Activated naive CD4-positive, alpha-beta T cell treated with anti-CD3 and anti-CD28 coated beads for 36 hours (primary cell): ENCODE measurements around the gene TCF12. TPM values are rescaled to one million over a fixed set of nuclear protein-coding genes. Genes with fewer than 3 reads are reported as not detected.

Experiments
- CTCF ChIA-PET: fragments of 350-600 bp; sonication (Branson Sonifier 250); formaldehyde crosslinking; loops from one replicate; lab custom pipeline; 2021; ENCODE audit warnings: antibody characterized with exemption; lab: Charles Lee
- DNase-seq: peaks from one replicate; pipeline ENCODE4 v3.0.0-alpha.2; 2020
- H3K27ac Mint-ChIP-seq: one replicate; pipeline ENCODE4 v1.8.0; 2021; ENCODE audit warnings: mild to moderate bottlenecking, mixed read lengths
- H3K27me3 Mint-ChIP-seq: one replicate; pipeline ENCODE4 v1.8.0; 2021; ENCODE audit warnings: low read depth, mixed read lengths
- H3K36me3 Mint-ChIP-seq: one replicate; pipeline ENCODE4 v1.8.0; 2021; ENCODE audit warnings: low read depth, mixed read lengths
- H3K4me1 Mint-ChIP-seq: one replicate; pipeline ENCODE4 v1.8.0; 2021; ENCODE audit warnings: low read depth, mixed read lengths
- H3K4me3 Mint-ChIP-seq: one replicate; pipeline ENCODE4 v1.8.0; 2021; ENCODE audit warnings: mild to moderate bottlenecking, moderate library complexity, mixed read lengths
- H3K9me3 Mint-ChIP-seq: one replicate; pipeline ENCODE4 v1.8.0; 2021; ENCODE audit warnings: mixed read lengths
- intact Hi-C: fragments of 100-400 bp; cut with micrococcal nuclease; formaldehyde crosslinking; loops from one replicate; pipeline ENCODE4 v1.15.1; 2023
- total RNA-seq, 2 experiments: library from RNA; stranded (reverse); gene quantifications; one replicate each; pipeline ENCODE4 v1.2.3, GENCODE V29; 2021

TCF12 gene
- total RNA-seq, 2 experiments from 2014 or later = 65.7 to 70.7 TPM

DNA sequence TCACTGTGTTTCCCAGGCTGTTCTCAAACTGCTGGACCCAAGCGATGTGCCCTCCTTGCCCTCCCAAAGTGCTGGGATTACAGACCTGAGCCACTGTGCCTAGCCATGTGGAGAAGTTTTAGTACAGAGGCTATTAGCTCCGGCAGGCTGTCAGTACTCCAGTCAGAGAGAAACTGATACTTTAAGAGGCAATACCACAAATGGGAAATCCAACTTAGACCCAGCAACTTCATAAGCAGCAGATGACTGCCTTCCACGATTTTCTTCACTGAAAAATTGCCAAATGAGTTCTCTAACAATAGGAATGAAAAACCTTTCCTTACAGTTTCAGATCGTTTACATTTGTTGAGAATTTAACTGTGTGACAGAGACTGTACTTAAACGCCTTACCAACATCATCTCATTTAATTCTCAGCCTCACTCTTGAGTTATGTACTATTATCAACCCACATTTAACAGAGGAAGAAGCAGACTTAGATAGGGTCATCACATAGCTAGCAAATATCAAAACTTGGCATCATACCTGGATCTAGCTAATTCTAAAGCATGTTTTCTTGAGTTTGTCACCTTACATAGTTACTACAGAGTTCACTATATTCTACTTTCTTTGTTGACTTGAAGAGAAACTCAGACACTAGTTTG, 127.4 kb downstream of the TCF12 start:
- CTCF ChIA-PET = no interaction called here
- no peak for DNase-seq
- intact Hi-C loops = no loop called here
- Mint-ChIP-seq H3K27ac (no peak overlapping the region), H3K9me3 (no peaks in the 10 kb centered on the region), H3K27me3 (no peaks in the 10 kb centered on the region), H3K4me3 (no peak overlapping the region), H3K36me3 (peaks cover 2% of the 10 kb centered on the region), H3K4me1 (peaks cover 38% of the 10 kb centered on the region)

GRCh38 chr15:57048930-57049549, 130.6 kb downstream of the TCF12 start:
- CTCF ChIA-PET = no interaction called here
- Mint-ChIP-seq H3K36me3 (peaks cover 2% of the 10 kb centered on the region), H3K27ac (no peak overlapping the region), H3K27me3 (no peaks in the 10 kb centered on the region), H3K9me3 (no peaks in the 10 kb centered on the region), H3K4me1 (peaks cover 52% of the 10 kb centered on the region), H3K4me3 (no peak overlapping the region)
- intact Hi-C loops = no loop called here
- DNase-seq = no peak

GRCh38 chr15:57053470-57053869, 135.0 kb downstream of the TCF12 start:
- CTCF ChIA-PET = no interaction called here
- intact Hi-C loops = no loop called here
- Mint-ChIP-seq H3K27ac (no peak overlapping the region), H3K27me3 (no peaks in the 10 kb centered on the region), H3K9me3 (no peaks in the 10 kb centered on the region), H3K36me3 (peaks cover 6% of the 10 kb centered on the region), H3K4me1 (peaks cover 56% of the 10 kb centered on the region), H3K4me3 (no peak overlapping the region)
- DNase-seq = no peak

DNA sequence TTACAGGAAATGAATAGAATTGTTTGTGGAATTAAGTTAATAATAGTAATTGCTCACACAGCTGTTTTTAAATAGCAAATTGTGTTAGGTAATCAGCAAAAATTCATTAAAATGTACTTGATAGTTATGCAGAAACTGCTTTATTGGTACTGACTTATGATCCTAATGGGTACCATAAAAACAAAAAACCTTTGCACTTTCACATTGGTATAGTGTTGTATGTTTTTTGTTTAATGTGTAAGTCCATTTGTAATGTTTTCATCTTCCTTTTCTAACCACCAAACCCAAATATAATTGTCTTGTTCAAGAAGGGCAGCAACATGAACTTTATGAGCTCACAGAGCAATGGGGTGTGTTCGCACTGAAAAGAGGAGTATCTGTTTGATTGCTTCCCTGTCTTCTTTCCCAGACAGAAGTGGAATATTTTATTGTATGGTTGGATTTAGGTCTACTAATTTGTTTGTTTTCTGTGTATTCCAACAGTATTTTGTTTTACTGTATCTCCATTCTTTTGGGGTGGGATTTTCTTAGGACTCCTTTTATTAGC, 135.8 kb downstream of the TCF12 start:
- Mint-ChIP-seq H3K27ac (no peak overlapping the region), H3K27me3 (no peaks in the 10 kb centered on the region), H3K36me3 (peaks cover 6% of the 10 kb centered on the region), H3K9me3 (no peaks in the 10 kb centered on the region), H3K4me1 (peaks cover 60% of the 10 kb centered on the region), H3K4me3 (no peak overlapping the region)
- CTCF ChIA-PET = interaction anchor here (0.6 kb wide), 1 partner anchor 807 kb away, joined by 3 read pairs; no protein-coding TSS in a partner anchor
- DNase-seq = no peak
- intact Hi-C loops = no loop called here

DNA sequence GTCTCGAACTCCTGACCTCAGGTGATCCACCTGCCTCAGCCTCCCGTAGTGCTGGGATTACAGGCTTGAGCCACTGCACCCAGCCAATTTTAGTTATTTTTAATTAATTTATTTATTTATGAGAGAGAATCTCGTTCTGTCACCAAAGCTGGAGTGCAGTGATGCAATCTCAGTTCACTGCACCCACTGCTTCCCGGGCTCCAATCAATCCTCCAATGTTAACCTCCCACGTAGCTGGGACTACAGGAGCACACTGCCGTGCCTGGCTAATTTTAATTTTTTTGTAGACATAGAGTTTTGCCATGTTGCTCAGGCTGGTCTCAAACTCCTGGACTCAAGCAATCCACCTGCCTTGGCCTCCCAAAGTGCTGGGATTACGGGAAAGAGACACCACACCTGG, 137.9 kb downstream of the TCF12 start:
- no peak for DNase-seq
- peaks cover 56% of the 10 kb centered on the region for H3K4me1 Mint-ChIP-seq

DNA sequence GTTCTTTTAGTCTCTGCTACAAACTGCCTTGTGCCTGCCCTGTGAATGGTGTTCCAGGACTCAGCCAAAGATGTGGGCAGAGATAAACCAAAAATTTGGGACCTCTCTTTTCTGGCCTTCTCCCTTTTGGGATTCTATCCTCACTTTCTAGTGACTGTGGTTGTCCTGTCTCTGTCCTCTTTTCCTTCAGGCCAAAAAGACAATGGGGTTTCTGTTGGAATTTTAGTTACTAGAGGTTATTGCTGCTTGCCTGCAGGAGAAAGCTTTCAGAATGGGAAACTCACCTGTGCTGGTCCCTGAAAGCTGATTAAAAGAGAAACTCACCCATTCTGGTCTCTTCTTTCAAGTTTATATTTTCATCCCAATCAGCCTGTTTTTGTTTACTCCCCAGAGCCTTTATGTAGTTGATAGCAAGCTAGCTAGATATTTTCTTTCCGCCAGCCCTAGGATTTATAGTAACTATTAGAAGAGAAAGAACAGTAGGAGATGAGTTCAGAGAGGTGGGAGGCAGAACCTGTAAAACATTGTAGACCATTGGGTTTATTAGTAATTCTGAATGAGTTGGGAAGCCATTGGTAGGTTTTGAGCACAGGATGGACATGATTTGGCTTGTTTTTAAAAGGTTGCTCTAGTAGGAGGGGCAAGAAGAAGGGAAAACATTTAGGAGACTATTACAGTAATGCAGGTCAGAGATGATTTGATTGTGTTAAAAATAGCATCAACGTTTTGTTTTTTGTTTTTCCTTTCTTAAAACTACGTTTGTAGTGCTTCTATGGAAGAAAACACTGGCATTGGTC, 138.9 kb downstream of the TCF12 start:
- CTCF ChIA-PET = no interaction called here
- H3K9me3 Mint-ChIP-seq = no peaks in the 10 kb centered on the region
- H3K36me3 Mint-ChIP-seq = peaks cover 6% of the 10 kb centered on the region
- no peaks in the 10 kb centered on the region for H3K27me3 Mint-ChIP-seq
- H3K27ac Mint-ChIP-seq = no peak overlapping the region
- H3K4me3 Mint-ChIP-seq = no peak overlapping the region
- intact Hi-C loops = no loop called here
- peaks cover 50% of the 10 kb centered on the region for H3K4me1 Mint-ChIP-seq
- no peak for DNase-seq

More for the DNA sequence above, 137.9 kb downstream of the TCF12 start:
- CTCF ChIA-PET = no interaction called here
- intact Hi-C loops = no loop called here
- no peaks in the 10 kb centered on the region for H3K27me3 Mint-ChIP-seq
- no peaks in the 10 kb centered on the region for H3K9me3 Mint-ChIP-seq
- peaks cover 6% of the 10 kb centered on the region for H3K36me3 Mint-ChIP-seq
- H3K4me3 Mint-ChIP-seq = no peak overlapping the region
- no peak overlapping the region for H3K27ac Mint-ChIP-seq

DNA sequence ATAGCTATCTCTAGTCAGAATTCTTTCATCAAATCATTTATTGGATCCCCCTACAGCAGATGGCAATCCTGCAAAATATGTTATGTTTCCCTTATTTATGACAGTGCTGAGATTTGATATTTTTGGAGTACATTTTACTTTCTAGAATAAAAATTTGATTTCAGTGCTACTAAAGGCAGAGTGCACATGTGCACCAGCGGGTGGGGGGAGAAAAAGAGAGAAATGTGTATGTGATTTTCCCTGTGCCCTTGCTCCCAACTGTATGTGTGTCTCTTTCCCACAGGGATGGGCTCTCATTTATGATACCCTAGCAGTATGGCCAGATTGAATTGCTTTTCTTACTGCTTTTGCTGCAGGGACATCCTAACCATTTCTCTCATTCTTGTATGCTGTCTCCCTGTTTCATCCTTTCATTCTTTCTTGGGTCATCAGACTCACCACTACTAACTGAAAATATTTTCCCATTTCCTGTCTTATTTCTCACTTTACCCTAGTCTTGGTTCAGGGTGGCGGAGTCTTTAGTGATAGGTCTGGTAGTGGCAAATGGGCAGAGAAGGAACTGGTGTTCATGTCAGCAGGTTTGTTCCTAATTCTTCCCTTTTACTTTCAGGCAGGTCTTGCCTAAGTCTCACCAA, 140.7 kb downstream of the TCF12 start:
- Mint-ChIP-seq H3K4me3 (no peak overlapping the region), H3K27ac (no peak overlapping the region), H3K9me3 (no peaks in the 10 kb centered on the region), H3K27me3 (no peaks in the 10 kb centered on the region), H3K4me1 (peaks cover 38% of the 10 kb centered on the region), H3K36me3 (peaks cover 10% of the 10 kb centered on the region)
- CTCF ChIA-PET = no interaction called here
- intact Hi-C loops = no loop called here
- DNase-seq = no peak

GRCh38 chr15:57060799-57061198, 142.4 kb downstream of the TCF12 start:
- no peaks in the 10 kb centered on the region for H3K27me3 Mint-ChIP-seq
- intact Hi-C loops = no loop called here
- DNase-seq = no peak
- CTCF ChIA-PET = no interaction called here
- H3K4me3 Mint-ChIP-seq = no peak overlapping the region
- no peak overlapping the region for H3K27ac Mint-ChIP-seq
- H3K4me1 Mint-ChIP-seq = peaks cover 30% of the 10 kb centered on the region
- H3K9me3 Mint-ChIP-seq = no peaks in the 10 kb centered on the region
- H3K36me3 Mint-ChIP-seq = peaks cover 8% of the 10 kb centered on the region

GRCh38 chr15:57061281-57061680, 142.8 kb downstream of the TCF12 start:
- Mint-ChIP-seq H3K4me1 (peaks cover 29% of the 10 kb centered on the region), H3K27ac (no peak overlapping the region), H3K4me3 (no peak overlapping the region), H3K9me3 (no peaks in the 10 kb centered on the region), H3K27me3 (no peaks in the 10 kb centered on the region), H3K36me3 (peaks cover 8% of the 10 kb centered on the region)
- CTCF ChIA-PET = no interaction called here
- intact Hi-C loops = no loop called here
- no peak for DNase-seq

GRCh38 chr15:57061696-57062095, 143.3 kb downstream of the TCF12 start:
- CTCF ChIA-PET = no interaction called here
- peaks cover 8% of the 10 kb centered on the region for H3K36me3 Mint-ChIP-seq
- intact Hi-C loops = no loop called here

GRCh38 chr15:57064033-57064432, 145.6 kb downstream of the TCF12 start:
- no peaks in the 10 kb centered on the region for H3K9me3 Mint-ChIP-seq
- H3K27me3 Mint-ChIP-seq = no peaks in the 10 kb centered on the region
- H3K4me3 Mint-ChIP-seq = no peak overlapping the region
- no peak overlapping the region for H3K27ac Mint-ChIP-seq
- CTCF ChIA-PET = no interaction called here
- DNase-seq = no peak
- H3K4me1 Mint-ChIP-seq = peaks cover 17% of the 10 kb centered on the region
- H3K36me3 Mint-ChIP-seq = peaks cover 8% of the 10 kb centered on the region
- intact Hi-C loops = no loop called here

More at GRCh38 chr15:57061696-57062095, 143.3 kb downstream of the TCF12 start:
- no peaks in the 10 kb centered on the region for H3K9me3 Mint-ChIP-seq
- H3K27ac Mint-ChIP-seq = no peak overlapping the region
- no peaks in the 10 kb centered on the region for H3K27me3 Mint-ChIP-seq
- peaks cover 28% of the 10 kb centered on the region for H3K4me1 Mint-ChIP-seq
- H3K4me3 Mint-ChIP-seq = no peak overlapping the region
- no peak for DNase-seq

DNA sequence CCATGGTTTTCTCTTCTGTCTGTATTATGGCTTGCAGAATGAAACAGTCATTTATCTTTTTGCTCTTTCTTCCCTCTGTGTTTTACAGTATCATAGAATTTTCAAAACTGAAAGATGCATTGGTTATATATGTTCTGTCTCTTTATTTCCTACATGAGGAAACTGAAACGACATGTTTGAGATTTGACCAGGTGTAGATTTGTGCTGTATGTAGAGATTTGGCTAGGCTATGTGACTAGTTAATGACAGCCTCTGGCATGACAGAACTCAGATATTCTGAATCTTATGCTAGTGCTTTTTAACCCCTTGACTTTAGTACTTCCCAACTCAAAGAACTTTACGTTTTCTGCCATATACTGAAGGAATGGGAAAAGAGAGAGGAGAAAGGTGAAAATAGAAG, 151.0 kb downstream of the TCF12 start:
- Mint-ChIP-seq H3K4me3 (no peak overlapping the region), H3K36me3 (peaks cover 1% of the 10 kb centered on the region), H3K4me1 (peaks cover 33% of the 10 kb centered on the region), H3K27me3 (no peaks in the 10 kb centered on the region), H3K27ac (no peak overlapping the region), H3K9me3 (no peaks in the 10 kb centered on the region)
- CTCF ChIA-PET = interaction anchor here (0.6 kb wide), 1 partner anchor 473 kb away, joined by 3 read pairs; no protein-coding TSS in a partner anchor
- no peak for DNase-seq
- intact Hi-C loops = no loop called here
